GM21825 (cell line): Measurements from ENCODE around the gene RALGPS1.

ENCODE experiments used
- ATAC-seq: cut with Tn5 transposase; IDR thresholded peaks from one replicate; pipeline ENCODE4 v1.9.1; 2021; ENCODE audit warnings: mild to moderate bottlenecking, moderate library complexity; ENCODE audit not compliant: unreplicated experiment

Gene RALGPS1

GRCh38 chr9:127075624-127076372, 161.2 kb downstream of the RALGPS1 start:
- no peak for ATAC-seq

GRCh38 chr9:127076860-127077643, 162.5 kb downstream of the RALGPS1 start:
- no peak for ATAC-seq

- no peak for ATAC-seq
Measured at GRCh38 chr9:127077644-127077946, 163.0 kb downstream of the RALGPS1 start.

- no peak for ATAC-seq
Measured at GRCh38 chr9:127078336-127078735, 163.8 kb downstream of the RALGPS1 start.

GRCh38 chr9:127078988-127079387, 164.4 kb downstream of the RALGPS1 start:
- ATAC-seq: no peak

- ATAC-seq: no peak
Measured at GRCh38 chr9:127079446-127080140, 165.0 kb downstream of the RALGPS1 start.

GRCh38 chr9:127081250-127082185, 166.9 kb downstream of the RALGPS1 start:
- no peak for ATAC-seq

- no peak for ATAC-seq
Measured at GRCh38 chr9:127083138-127083980, 168.8 kb downstream of the RALGPS1 start.

GRCh38 chr9:127084076-127085039, 169.8 kb downstream of the RALGPS1 start:
- ATAC-seq: no peak

- ATAC-seq: no peak
Measured at GRCh38 chr9:127085186-127085585, 170.6 kb downstream of the RALGPS1 start.

GRCh38 chr9:127086771-127087170, 172.2 kb downstream of the RALGPS1 start:
- ATAC-seq: no peak

GRCh38 chr9:127087411-127087810, 172.8 kb downstream of the RALGPS1 start:
- ATAC-seq: no peak

- ATAC-seq: no peak
Measured at GRCh38 chr9:127087836-127088235, 173.3 kb downstream of the RALGPS1 start.

GRCh38 chr9:127088724-127089615, 174.4 kb downstream of the RALGPS1 start:
- ATAC-seq: no peak

GRCh38 chr9:127089631-127090081, 175.1 kb downstream of the RALGPS1 start:
- ATAC-seq: no peak

GRCh38 chr9:127090341-127090985, 175.9 kb downstream of the RALGPS1 start:
- ATAC-seq: no peak

- ATAC-seq: no peak
Measured at GRCh38 chr9:127091526-127091925, 176.9 kb downstream of the RALGPS1 start.
